ENCODE measurements around the gene KCNQ2. TPM values are rescaled to one million over a fixed set of nuclear protein-coding genes. Genes with fewer than 3 reads are reported as not detected.
A peak's percentile ranks its signal among the peaks of the same experiment; 100 is the strongest.

Gene KCNQ2
- total and polyA plus RNA-seq, 12 donors, result 0.69 to 81.6 (median 10.3) TPM; not detected in 3

DNA sequence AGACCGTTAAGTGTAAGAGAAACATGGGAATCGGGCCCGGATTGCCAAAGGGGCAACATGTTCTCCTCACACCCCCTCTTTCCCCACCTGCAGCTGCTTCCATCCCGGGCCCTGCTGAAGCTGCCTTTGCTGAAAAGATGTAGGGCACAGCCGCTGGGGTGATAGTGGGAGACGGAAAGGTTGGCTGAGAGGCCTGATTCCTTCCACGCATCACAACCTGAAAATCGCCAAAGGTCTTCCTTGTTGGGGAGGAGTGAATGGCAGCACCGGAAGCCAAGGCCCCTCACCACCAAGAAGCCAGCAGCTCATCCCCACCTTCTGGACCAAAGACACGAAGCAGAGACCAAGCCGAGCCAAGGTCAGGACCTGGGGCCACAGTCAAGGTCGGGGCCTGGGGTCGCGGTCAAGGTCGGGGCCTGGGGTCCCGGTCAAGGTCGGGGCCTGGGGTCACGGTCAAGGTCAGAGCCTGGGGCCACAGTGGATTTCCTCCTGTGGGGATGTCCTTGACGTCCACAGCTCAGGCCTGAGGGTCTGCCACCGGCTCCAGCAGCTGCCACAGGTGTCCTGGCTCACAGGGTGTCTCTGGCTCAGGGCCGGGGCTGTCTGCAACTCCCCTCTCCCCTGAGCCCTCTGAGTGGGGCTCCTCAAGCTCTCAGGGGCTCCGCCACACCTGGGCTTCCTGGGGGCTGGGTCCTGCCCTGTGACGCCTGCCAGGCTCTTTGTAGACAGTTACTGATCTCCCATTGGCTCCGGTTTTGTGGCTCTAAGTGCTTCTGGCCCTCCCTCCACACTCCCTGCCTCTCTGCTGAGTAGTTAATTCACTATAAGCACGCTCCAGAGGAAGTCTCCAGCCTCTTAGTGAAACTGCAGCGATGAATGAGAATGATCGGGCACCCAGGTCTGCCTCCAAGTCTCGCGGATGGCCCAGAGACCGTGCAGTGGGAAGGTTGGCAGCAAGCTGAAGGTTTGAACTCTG lies 105.8 kb downstream of the KCNQ2 start:
- H3K4me3 ChIP-seq, result no peak overlapping the region
- H3K27me3 ChIP-seq, result peaks cover 24% of the 10 kb centered on the region
- no peaks in the 10 kb centered on the region for H3K9me3 ChIP-seq (replicated peaks in 1 of 3)
- TF ChIP-seq, protein P1, sequence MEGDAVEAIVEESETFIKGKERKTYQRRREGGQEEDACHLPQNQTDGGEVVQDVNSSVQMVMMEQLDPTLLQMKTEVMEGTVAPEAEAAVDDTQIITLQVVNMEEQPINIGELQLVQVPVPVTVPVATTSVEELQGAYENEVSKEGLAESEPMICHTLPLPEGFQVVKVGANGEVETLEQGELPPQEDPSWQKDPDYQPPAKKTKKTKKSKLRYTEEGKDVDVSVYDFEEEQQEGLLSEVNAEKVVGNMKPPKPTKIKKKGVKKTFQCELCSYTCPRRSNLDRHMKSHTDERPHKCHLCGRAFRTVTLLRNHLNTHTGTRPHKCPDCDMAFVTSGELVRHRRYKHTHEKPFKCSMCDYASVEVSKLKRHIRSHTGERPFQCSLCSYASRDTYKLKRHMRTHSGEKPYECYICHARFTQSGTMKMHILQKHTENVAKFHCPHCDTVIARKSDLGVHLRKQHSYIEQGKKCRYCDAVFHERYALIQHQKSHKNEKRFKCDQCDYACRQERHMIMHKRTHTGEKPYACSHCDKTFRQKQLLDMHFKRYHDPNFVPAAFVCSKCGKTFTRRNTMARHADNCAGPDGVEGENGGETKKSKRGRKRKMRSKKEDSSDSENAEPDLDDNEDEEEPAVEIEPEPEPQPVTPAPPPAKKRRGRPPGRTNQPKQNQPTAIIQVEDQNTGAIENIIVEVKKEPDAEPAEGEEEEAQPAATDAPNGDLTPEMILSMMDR (IDR thresholded peaks at IDR 0.05), result no peak
- no peak for TF ChIP-seq POLR2A (IDR thresholded peaks at IDR 0.05)
- H3K36me3 ChIP-seq (replicated peaks in 1 of 2), result no peaks in the 10 kb centered on the region
- intact Hi-C loops (cut with DNase I), result no loop called here
- 71 to 87% (median 73%) methylated on average over 16 to 30 of the region's 30 CpGs for WGBS, 4 donors
- no peak for DNase-seq
- H3K4me1 ChIP-seq (replicated peaks in 1 of 2), result no peaks in the 10 kb centered on the region
- H3K27ac ChIP-seq, result no peak overlapping the region

- intact Hi-C loops (cut with DNase I), result no loop called here
- TF ChIP-seq POLR2A (IDR thresholded peaks at IDR 0.05), result no peak
- TF ChIP-seq, protein P1 (IDR thresholded peaks at IDR 0.05), result no peak
- H3K36me3 ChIP-seq (replicated peaks in 1 of 2), result no peaks in the 10 kb centered on the region
- H3K9me3 ChIP-seq (replicated peaks in 1 of 3), result no peaks in the 10 kb centered on the region
- peaks cover 26% of the 10 kb centered on the region for H3K27me3 ChIP-seq
- H3K4me3 ChIP-seq, result no peak overlapping the region
- H3K4me1 ChIP-seq (replicated peaks in 1 of 2), result no peaks in the 10 kb centered on the region
- 74 to 93% (median 88%) methylated on average over 5 to 22 of the region's 22 CpGs for WGBS, 4 donors
- DNase-seq, result no peak
- H3K27ac ChIP-seq, result no peak overlapping the region
Measured at GRCh38 chr20:63365601-63366389, 106.7 kb downstream of the KCNQ2 start.

DNA sequence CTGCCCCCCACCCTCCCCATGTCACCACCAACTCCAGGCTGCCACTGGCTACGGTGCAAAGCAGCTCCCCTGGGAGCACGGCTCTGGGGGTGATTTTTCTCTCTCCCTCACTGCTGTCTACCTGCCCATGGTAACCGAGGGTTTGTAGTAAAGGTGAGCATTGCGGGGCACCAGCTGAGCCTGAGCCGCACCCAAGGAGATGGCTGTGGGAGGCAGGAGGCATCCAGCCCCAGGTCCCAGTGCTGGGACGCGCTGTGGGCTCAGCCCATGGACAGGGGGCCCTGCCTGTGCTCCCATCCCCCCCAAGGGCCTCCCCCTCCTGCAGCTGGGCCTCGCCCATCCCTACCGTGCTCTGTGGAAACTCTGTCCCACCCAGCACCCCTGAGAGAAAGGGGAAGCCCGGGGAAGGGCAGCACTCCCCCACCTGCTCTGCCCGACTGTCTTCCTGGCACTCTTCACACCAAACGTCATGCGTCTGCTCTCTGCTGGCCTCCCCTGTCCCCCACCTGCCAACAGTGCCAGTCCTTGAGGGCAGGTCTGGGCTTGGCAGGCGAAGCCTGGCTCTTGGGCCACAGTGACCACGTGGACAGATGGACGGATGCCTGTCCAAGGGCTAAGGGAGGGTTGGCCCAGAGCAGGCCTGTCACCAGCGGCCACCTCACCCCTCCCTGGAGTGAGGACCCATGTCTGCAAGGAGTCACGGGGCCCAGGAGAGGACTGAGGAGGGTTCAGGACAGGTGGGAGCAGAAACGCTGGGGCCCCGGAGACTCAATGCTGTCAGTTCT lies 107.5 kb downstream of the KCNQ2 start:
- intact Hi-C loops (cut with DNase I), result no loop called here
- Histone ChIP-seq H3K27ac (no peak overlapping the region), H3K4me3 (no peak overlapping the region), H3K9me3 (replicated peaks in 1 of 3) (no peaks in the 10 kb centered on the region), H3K4me1 (replicated peaks in 1 of 2) (no peaks in the 10 kb centered on the region), H3K36me3 (replicated peaks in 1 of 2) (no peaks in the 10 kb centered on the region), H3K27me3 (peaks cover 34% of the 10 kb centered on the region)
- WGBS, 4 donors, result 75 to 85% (median 78%) methylated on average over 11 to 20 of the region's 20 CpGs
- TF ChIP-seq POLR2A (IDR thresholded peaks at IDR 0.05), result no peak
- TF ChIP-seq, protein P1 (IDR thresholded peaks at IDR 0.05), result no peak
- DNase-seq, result peak in 1 of 7 donors; percentile 24

All from adrenal gland (tissue), 12 donors.